NB4 (cell line): ENCODE results near the gene KNOP1.

Experiments
- POLR2A ChIP-seq: IDR thresholded peaks from 2 replicates; pipeline ENCODE4 v1.6.1; 2011; ENCODE audit warnings: mild to moderate bottlenecking; ENCODE audit not compliant: insufficient read length; ENCODE audit errors: extremely low read depth
- TF ChIP-seq, protein P1 (sequence below): IDR thresholded peaks from one replicate; pipeline ENCODE4 v1.5.1; 2012; ENCODE audit warnings: low read depth, low read length
- TF ChIP-seq, protein P2 (sequence below): IDR thresholded peaks from 2 replicates; pipeline ENCODE4 v1.6.1; 2011; ENCODE audit warnings: low read depth, low read length

DNA sequence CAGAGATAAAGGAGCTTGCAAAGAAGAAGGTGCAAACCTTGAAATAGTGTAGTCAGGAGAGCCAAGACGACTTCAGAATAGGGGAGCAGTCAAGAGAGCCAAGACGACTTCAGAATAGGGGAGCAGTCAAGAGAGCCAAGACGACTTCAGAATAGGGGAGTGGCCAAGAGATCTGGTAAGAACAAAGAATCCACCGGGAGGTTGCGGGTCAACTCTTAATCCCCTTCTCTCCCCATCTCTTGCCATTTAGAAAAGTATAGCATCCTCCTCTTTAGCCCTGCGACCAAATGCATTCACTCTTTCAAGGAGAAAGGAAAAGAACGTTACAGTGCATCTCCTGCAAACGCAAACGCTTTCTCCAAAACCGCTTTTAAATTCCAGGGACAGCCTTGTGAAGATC is 713 bp downstream of the KNOP1 start:
- TF ChIP-seq, protein P1, sequence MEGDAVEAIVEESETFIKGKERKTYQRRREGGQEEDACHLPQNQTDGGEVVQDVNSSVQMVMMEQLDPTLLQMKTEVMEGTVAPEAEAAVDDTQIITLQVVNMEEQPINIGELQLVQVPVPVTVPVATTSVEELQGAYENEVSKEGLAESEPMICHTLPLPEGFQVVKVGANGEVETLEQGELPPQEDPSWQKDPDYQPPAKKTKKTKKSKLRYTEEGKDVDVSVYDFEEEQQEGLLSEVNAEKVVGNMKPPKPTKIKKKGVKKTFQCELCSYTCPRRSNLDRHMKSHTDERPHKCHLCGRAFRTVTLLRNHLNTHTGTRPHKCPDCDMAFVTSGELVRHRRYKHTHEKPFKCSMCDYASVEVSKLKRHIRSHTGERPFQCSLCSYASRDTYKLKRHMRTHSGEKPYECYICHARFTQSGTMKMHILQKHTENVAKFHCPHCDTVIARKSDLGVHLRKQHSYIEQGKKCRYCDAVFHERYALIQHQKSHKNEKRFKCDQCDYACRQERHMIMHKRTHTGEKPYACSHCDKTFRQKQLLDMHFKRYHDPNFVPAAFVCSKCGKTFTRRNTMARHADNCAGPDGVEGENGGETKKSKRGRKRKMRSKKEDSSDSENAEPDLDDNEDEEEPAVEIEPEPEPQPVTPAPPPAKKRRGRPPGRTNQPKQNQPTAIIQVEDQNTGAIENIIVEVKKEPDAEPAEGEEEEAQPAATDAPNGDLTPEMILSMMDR: no peak
- no peak for TF ChIP-seq POLR2A
- TF ChIP-seq, protein P2, sequence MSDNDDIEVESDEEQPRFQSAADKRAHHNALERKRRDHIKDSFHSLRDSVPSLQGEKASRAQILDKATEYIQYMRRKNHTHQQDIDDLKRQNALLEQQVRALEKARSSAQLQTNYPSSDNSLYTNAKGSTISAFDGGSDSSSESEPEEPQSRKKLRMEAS: no peak
